Activated CD4-positive, alpha-beta T cell treated with anti-CD3 and anti-CD28 coated beads for 48 hours (primary cell): ENCODE data around the gene TTC1.

ENCODE experiments used
- DNase-seq: peaks from one replicate; pipeline ENCODE4 v3.0.0-alpha.2; 2020

Gene TTC1

DNA sequence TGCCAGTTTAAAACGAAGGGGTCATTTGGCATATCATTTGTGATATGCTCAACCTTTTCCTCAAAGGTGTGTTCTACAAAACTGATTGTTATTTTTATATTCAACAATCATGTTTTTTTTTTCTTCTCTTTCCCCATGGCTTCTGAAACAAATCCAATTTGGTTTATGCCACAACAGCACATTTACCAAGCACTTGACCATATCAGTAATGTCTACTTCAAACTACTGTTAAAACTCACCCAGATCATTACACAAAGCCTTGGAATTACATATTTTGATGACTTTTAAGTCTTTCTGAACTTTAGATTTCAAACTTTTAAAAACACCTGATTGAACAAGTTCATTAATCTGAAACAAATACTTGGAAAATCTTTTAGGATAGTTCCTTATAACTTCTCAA, 81.1 kb downstream of the TTC1 start:
- DNase-seq = no peak

DNA sequence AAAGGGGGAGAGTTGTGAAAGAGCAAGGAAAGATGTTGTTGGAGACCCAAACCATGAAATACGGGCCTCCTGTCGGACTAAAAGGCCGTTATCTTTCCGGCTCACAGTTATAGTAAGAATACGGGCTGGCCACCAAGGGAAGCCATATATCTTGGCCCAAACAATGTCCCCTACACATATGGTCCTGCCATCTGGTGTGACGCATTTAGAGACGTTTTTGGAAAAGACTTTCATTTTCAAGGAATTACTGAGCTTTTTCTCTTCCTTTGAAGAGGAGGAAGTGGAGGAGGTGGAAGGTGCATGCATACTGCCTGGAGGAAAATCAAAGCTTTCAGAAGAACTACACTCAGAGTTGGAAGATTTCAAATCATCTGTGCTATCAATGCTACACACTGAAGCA, 83.6 kb downstream of the TTC1 start:
- no peak for DNase-seq

DNA sequence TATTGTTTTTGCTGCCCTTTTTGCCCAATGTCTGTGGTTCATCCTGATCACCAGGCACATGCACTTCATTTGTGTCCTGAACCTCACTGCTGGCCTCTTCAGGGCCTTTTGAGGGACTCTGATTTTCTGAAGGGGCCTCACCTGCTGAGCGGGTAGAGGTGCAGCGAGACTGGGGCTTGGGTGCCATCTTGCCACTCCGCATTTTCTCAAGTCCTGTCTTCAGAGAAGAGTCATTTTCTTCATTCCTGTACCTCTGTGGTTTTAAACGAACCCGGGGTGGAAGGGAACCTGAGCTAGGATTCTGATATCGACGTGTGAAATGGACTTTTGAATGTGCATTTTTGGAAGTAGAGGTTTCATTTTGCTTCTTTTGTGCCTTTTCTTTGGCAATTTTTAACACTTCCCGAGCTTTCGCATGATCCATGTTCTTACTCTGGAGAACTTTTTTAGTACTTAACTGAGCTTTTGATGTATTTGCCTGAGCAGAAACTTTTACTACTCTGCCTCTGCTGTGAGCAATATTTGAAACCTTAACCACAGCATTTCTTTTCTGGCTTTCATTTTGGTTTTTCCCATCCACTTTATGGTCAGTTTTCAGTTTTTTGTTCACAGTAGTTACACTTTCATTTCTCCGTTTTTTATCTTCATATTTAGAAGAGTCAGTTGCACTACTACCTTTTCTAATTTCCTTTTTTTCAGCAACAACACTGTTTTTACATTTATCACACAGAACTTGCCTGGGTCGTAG, 84.2 kb downstream of the TTC1 start:
- DNase-seq = no peak

DNA sequence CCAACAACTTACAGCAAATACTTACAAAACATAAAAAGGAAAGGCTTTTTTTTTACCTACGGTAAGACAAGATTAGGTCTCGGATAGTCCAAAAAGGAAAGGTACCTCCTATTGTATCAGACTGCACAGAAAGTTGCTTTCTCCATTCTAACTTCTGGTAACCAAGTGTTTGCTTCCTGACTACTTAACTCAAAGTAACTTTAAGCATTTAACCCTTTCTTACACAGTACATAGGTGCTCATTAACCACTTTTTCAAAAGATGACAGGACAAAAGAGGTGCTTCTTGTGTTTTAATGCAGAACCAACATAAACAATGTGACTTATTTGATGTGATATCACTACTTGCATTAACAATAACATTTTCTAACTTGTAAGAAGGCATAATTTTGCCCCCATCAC, 87.2 kb downstream of the TTC1 start:
- no peak for DNase-seq

DNA sequence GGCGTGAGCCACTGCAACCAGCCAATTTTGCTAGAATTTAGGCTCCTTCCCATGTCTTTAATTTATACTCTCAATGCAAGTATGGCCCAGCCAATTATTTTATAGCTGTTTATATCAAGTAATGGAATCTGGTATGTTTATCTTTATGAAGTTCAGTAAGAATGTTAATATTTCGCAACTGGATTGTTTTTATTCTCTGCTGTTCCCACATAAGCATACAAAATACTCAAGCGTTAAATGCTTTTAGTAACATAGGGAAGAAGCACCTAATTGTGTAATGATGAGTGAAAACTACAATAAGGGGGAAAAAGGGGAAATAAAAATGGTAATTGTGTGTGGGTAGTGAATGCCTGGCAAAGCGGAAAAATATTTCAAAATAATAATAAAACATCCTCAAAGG, 89.1 kb downstream of the TTC1 start:
- no peak for DNase-seq

DNA sequence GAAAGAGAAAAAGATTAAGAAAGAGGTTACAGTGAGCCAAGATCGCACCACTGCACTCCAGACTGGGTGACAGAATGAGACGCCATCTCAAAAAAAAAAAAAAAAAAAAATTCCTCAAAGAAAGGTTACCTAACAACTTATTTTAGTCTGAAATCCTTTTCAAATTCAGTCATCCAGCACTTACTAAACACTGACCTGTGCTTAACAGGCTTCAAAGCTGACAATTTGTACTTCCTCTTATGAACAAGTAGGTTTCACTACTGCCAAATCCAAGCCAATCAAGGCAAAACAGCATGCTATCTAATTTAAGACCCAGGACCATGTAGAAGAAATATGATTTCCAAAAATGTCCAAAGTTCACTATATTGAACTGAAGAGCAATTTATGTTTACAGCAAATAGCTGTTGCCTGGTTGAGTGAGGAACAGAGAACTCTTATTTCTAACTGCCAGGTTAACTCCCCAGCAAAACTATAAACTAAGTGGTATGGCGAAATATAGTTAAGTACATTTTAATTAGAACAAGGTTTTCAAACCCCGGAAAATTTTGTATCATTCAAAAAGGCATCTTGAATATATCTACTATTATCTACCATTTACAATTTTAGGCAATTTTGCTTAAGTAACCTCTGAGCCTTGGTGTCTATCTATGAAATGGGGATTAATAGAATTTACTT, 96.9 kb downstream of the TTC1 start:
- DNase-seq = no peak

DNA sequence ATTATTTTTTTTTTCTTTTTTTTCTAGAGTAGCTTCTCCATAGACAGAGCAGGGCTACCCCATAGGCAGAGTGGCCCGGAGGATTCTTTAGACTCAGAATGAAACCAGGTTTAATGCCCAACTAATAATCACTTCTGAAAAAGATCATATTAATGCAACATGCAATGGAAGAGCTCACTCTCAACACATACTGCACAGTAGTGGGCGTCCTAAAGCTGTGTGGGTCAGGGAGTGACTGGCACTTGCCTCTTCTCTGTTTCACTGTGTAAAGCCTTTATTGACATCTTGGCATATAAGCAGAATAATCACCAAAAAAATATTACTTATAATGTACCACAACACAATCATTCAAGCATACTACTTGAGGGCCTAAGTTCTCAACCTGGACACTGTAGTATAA, 99.2 kb downstream of the TTC1 start:
- DNase-seq = no peak
